Panc1 (cell line): ENCODE measurements around the gene VASH2.

Source experiments
- CTCF ChIP-seq: fragments of 450-650 bp; IDR thresholded peaks from 2 replicates; pipeline ENCODE4 v1.5.1; 2017; ENCODE audit warnings: mild to moderate bottlenecking
- POLR2AphosphoS5 ChIP-seq: IDR thresholded peaks from 2 replicates; pipeline ENCODE4 v1.6.1; 2012; ENCODE audit warnings: mild to moderate bottlenecking, low read depth, low read length, moderate library complexity
- REST ChIP-seq, 2 experiments: IDR thresholded peaks; 2 replicates each; pipeline ENCODE4 v1.6.1; 2011 to 2012; ENCODE audit warnings: low read depth in 2 of 2, control low read depth in 1 of 2, low read length in 1 of 2, mild to moderate bottlenecking in 1 of 2, moderate library complexity in 1 of 2; ENCODE audit not compliant: insufficient read depth in 1 of 2

GRCh38 chr1:212930986-212931678, 19.2 kb upstream of the VASH2 start:
- no peak for TF ChIP-seq CTCF
- TF ChIP-seq POLR2AphosphoS5 = no peak
- TF ChIP-seq REST (IDR thresholded peaks at IDR 0.05; ENCODE audit: insufficient read depth in 1 of 2, low read depth in 2 of 2, low read length in 1 of 2) = no peak
